HG03139 (cell line): ENCODE results near the gene CELA2B.
"Not testable (repeated sequence)": the region's sequence is repeated elsewhere in the genome, so short reads cannot be mapped to it uniquely, and the experiment has no call there.

Experiments used
- ATAC-seq: cut with Tn5 transposase; IDR thresholded peaks from one replicate; pipeline ENCODE4 v1.9.1; 2021; ENCODE audit not compliant: unreplicated experiment

CELA2B gene

GRCh38 chr1:15475752-15476314 lies at the start of gene CELA2B:
TSS of gene CELA2B (plus strand) at chr1:15476104. CDS start at chr1:15476126, 22 bp downstream.
- ATAC-seq, result no peak

- no peak for ATAC-seq
These were observed 49.2 kb upstream of the CELA2B start for GRCh38 chr1:15426492-15427279.

GRCh38 chr1:15427280-15427666 lies 48.6 kb upstream of the CELA2B start:
- no peak for ATAC-seq

GRCh38 chr1:15428252-15428651 lies 47.7 kb upstream of the CELA2B start:
- not testable (repeated sequence) for ATAC-seq

- no peak for ATAC-seq
These were observed 47.0 kb upstream of the CELA2B start for GRCh38 chr1:15428815-15429435.

- no peak for ATAC-seq
These were observed 46.2 kb upstream of the CELA2B start for GRCh38 chr1:15429701-15430149.

- ATAC-seq, result no peak
These were observed 44.9 kb upstream of the CELA2B start for GRCh38 chr1:15430787-15431570.

- no peak for ATAC-seq
These were observed 44.3 kb upstream of the CELA2B start for GRCh38 chr1:15431571-15431948.

- ATAC-seq, result no peak
These were observed 43.6 kb upstream of the CELA2B start for GRCh38 chr1:15432324-15432723.

GRCh38 chr1:15433471-15433870 lies 42.4 kb upstream of the CELA2B start:
- no peak for ATAC-seq

- ATAC-seq, result not testable (repeated sequence)
These were observed 41.2 kb upstream of the CELA2B start for GRCh38 chr1:15434739-15435138.

- ATAC-seq, result no peak
These were observed 40.4 kb upstream of the CELA2B start for GRCh38 chr1:15435239-15436077.

- no peak for ATAC-seq
These were observed 38.9 kb upstream of the CELA2B start for GRCh38 chr1:15436881-15437442.

- no peak for ATAC-seq
These were observed 36.6 kb upstream of the CELA2B start for GRCh38 chr1:15439325-15439724.

- ATAC-seq, result no peak
These were observed 35.5 kb upstream of the CELA2B start for GRCh38 chr1:15440357-15440756.

- no peak for ATAC-seq
These were observed 34.7 kb upstream of the CELA2B start for GRCh38 chr1:15441247-15441646.

- no peak for ATAC-seq
These were observed 33.8 kb upstream of the CELA2B start for GRCh38 chr1:15442119-15442518.

GRCh38 chr1:15442759-15443158 lies 33.1 kb upstream of the CELA2B start:
- ATAC-seq, result no peak

- ATAC-seq, result no peak
These were observed 32.6 kb upstream of the CELA2B start for GRCh38 chr1:15443281-15443680.
